Activated T-helper 2 cell treated with anti-CD3 and anti-CD28 coated beads, Interferon-gamma antibody, Interleukin-2, Interleukin-4, amounts not matched to agents 10 μg/mL and 5 μg/mL and 100 μg/mL, durations not matched to agents 14 hours and 24 hours and 36 hours (primary cell): ENCODE measurements around the gene RTRAF. TPM values are rescaled to one million over a fixed set of nuclear protein-coding genes. Genes with fewer than 3 reads are reported as not detected.

Experiments
- DNase-seq: peaks from one replicate; pipeline ENCODE4 v3.0.0; 2021; ENCODE audit warnings: low spot score
- H3K27ac Mint-ChIP-seq: one replicate; pipeline ENCODE4 v1.8.0; 2021; ENCODE audit warnings: mixed read lengths
- H3K27me3 Mint-ChIP-seq: one replicate; pipeline ENCODE4 v1.8.0; 2021; ENCODE audit warnings: low read depth, mixed read lengths
- H3K36me3 Mint-ChIP-seq: one replicate; pipeline ENCODE4 v1.8.0; 2021; ENCODE audit warnings: low read depth, mixed read lengths
- H3K4me1 Mint-ChIP-seq: one replicate; pipeline ENCODE4 v1.8.0; 2021; ENCODE audit warnings: low read depth, mixed read lengths
- H3K4me3 Mint-ChIP-seq: one replicate; pipeline ENCODE4 v1.8.0; 2021; ENCODE audit warnings: low read depth, mild to moderate bottlenecking, moderate library complexity, mixed read lengths
- H3K9me3 Mint-ChIP-seq: one replicate; pipeline ENCODE4 v1.8.0; 2021; ENCODE audit warnings: mixed read lengths
- intact Hi-C: fragments of 100-400 bp; cut with micrococcal nuclease; formaldehyde crosslinking; loops from one replicate; pipeline ENCODE4 v1.15.1; 2023
- total RNA-seq: library from RNA; stranded (reverse); gene quantifications from 2 replicates; pipeline ENCODE4 v1.2.3, GENCODE V29; 2022

The RTRAF gene
- total RNA-seq, 1 donor from 2014 or later, result 212 TPM

- no peak overlapping the region for H3K4me3 Mint-ChIP-seq
- intact Hi-C loops, result no loop called here
- H3K4me1 Mint-ChIP-seq, result no peaks in the 10 kb centered on the region
- no peak overlapping the region for H3K27ac Mint-ChIP-seq
- H3K9me3 Mint-ChIP-seq, result peaks cover 7% of the 10 kb centered on the region
- DNase-seq, result no peak
- peaks cover 25% of the 10 kb centered on the region for H3K27me3 Mint-ChIP-seq
- H3K36me3 Mint-ChIP-seq, result no peaks in the 10 kb centered on the region
Observed at GRCh38 chr14:52031781-52032180, 42.4 kb downstream of the RTRAF start.

GRCh38 chr14:52032204-52032801 lies 43.0 kb downstream of the RTRAF start:
- Mint-ChIP-seq H3K27ac (no peak overlapping the region), H3K27me3 (peaks cover 26% of the 10 kb centered on the region), H3K4me1 (no peaks in the 10 kb centered on the region), H3K4me3 (no peak overlapping the region), H3K9me3 (peaks cover 9% of the 10 kb centered on the region), H3K36me3 (no peaks in the 10 kb centered on the region)
- no peak for DNase-seq
- intact Hi-C loops, result no loop called here

- no peak for DNase-seq
- Mint-ChIP-seq H3K4me3 (no peak overlapping the region), H3K9me3 (peaks cover 9% of the 10 kb centered on the region), H3K36me3 (no peaks in the 10 kb centered on the region), H3K4me1 (no peaks in the 10 kb centered on the region), H3K27me3 (peaks cover 27% of the 10 kb centered on the region), H3K27ac (no peak overlapping the region)
- intact Hi-C loops, result no loop called here
Observed at GRCh38 chr14:52033101-52033642, 43.8 kb downstream of the RTRAF start.

DNA sequence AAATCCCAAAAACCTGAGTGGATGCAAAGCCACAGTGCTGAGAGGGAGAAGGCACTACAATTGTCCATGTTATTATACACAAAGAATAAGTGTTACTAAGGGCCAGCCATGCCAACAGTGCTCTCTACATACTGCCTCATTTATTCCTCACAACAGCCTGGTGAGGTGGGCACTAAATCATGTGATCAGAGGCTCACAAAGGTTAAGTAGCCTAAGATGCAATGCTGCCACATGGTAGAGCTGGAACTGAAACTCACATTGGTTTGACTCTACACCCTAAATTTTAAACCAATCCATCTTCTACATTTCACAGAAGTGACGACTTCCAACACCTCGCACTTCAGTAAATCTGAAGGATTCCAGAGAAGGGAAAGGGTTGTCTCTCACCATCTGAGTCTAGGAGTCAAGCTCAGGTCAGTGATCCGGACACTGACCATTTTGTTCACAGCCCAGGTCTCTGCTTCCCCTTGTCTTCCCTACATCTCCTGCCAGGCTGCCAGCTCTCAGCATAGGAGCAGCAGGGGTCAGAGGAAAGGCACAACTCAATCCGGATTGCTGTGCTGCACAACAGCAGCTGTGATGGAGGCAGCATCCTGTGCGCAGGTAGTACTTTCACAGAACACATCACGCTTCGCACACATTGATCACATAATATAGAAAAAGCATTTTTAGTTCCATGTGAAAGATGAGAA lies 49.9 kb downstream of the RTRAF start:
- Mint-ChIP-seq H3K4me3 (no peak overlapping the region), H3K36me3 (no peaks in the 10 kb centered on the region), H3K27me3 (peaks cover 11% of the 10 kb centered on the region), H3K4me1 (peaks cover 3% of the 10 kb centered on the region), H3K9me3 (peaks cover 9% of the 10 kb centered on the region), H3K27ac (no peak overlapping the region)
- intact Hi-C loops, result no loop called here
- DNase-seq, result no peak

GRCh38 chr14:52040598-52040997 lies 51.3 kb downstream of the RTRAF start:
- no peak overlapping the region for H3K27ac Mint-ChIP-seq
- H3K27me3 Mint-ChIP-seq, result peaks cover 8% of the 10 kb centered on the region
- intact Hi-C loops, result no loop called here
- peaks cover 11% of the 10 kb centered on the region for H3K4me1 Mint-ChIP-seq
- no peaks in the 10 kb centered on the region for H3K36me3 Mint-ChIP-seq
- no peak overlapping the region for H3K4me3 Mint-ChIP-seq
- peaks cover 9% of the 10 kb centered on the region for H3K9me3 Mint-ChIP-seq
- no peak for DNase-seq

DNA sequence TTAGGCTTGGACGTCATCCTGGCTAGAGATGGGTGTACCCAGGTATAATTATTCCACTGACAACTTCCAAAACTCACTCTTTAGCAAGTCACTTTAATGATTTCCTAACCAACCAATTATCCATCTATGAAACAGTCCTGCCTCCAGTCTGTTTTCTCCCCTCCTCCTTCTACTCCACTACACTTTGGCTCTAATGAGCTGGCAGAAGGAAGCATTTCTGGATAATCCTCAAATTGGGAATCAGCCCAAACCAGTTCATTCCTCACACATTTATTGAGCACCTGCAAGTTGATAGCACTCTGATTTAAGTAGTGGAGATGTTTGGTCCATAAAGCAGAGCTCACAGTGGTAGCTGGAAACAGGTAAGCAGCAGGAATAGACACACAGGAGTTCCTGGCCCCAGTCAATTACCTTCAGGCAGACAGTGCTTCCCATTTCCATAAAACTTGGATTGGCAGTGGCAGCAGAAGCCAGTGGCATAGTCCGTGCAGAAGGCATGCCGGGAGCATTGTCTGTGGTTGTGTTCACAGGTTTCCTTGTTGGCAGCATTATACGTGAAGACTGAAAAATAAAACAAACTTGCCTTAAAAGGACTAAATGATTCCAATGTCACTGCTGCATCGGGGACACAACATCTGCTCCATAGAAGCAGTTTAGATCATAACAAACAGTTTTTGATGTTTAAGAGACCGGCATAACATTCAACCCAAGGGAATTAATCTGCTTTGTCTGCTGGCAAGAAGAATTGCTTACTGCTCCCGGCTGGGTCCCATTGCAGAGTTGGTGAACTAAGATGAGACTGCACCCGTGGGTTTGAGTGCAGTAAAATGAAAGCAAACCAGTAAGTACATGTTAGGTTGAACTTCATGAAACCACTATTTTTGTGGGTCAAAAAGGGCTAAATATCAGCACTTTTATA lies 53.3 kb downstream of the RTRAF start:
- H3K4me3 Mint-ChIP-seq, result no peak overlapping the region
- peaks cover 19% of the 10 kb centered on the region for H3K4me1 Mint-ChIP-seq
- H3K27ac Mint-ChIP-seq, result no peak overlapping the region
- intact Hi-C loops, result no loop called here
- no peaks in the 10 kb centered on the region for H3K9me3 Mint-ChIP-seq
- H3K27me3 Mint-ChIP-seq, result peaks cover 6% of the 10 kb centered on the region
- no peak for DNase-seq
- no peaks in the 10 kb centered on the region for H3K36me3 Mint-ChIP-seq

- no peak for DNase-seq
- H3K9me3 Mint-ChIP-seq, result no peaks in the 10 kb centered on the region
- no peaks in the 10 kb centered on the region for H3K36me3 Mint-ChIP-seq
- intact Hi-C loops, result no loop called here
- H3K27me3 Mint-ChIP-seq, result peaks cover 9% of the 10 kb centered on the region
- peaks cover 19% of the 10 kb centered on the region for H3K4me1 Mint-ChIP-seq
- H3K27ac Mint-ChIP-seq, result no peak overlapping the region
- H3K4me3 Mint-ChIP-seq, result no peak overlapping the region
Observed at GRCh38 chr14:52043690-52044089, 54.3 kb downstream of the RTRAF start.

GRCh38 chr14:52044791-52045522 lies 55.6 kb downstream of the RTRAF start:
- Mint-ChIP-seq H3K9me3 (no peaks in the 10 kb centered on the region), H3K27ac (no peak overlapping the region), H3K36me3 (no peaks in the 10 kb centered on the region), H3K4me3 (no peak overlapping the region), H3K4me1 (peaks cover 19% of the 10 kb centered on the region), H3K27me3 (peaks cover 9% of the 10 kb centered on the region)
- no peak for DNase-seq
- intact Hi-C loops, result no loop called here

DNA sequence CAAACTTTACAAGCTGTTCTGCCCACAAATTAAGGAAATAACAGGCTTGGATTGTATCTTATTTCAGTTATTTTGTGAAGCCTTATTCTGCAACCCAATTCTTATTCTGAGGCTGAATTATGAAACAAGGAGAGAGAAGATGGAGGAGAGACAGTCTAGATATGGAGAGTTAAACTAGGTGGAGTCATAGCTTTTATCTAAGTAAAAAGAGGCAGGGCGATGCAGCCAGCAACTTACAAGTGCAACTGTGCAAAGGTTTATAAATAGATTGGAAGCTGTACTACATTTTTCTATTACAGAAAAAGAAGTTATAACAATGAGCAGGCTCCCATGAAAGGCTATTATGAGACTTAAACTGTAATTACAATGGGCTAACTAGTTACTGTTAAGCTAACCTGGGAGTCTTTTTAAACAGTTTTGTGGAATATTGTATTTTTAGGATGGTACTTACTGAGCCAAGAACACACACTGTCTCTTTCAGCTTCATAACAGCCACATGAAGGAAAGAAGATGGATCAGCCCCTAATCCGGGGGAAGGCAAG lies 57.1 kb downstream of the RTRAF start:
- DNase-seq, result no peak
- Mint-ChIP-seq H3K27ac (no peak overlapping the region), H3K36me3 (no peaks in the 10 kb centered on the region), H3K4me1 (peaks cover 19% of the 10 kb centered on the region), H3K27me3 (peaks cover 7% of the 10 kb centered on the region), H3K4me3 (no peak overlapping the region), H3K9me3 (no peaks in the 10 kb centered on the region)
- intact Hi-C loops, result no loop called here

GRCh38 chr14:52048116-52048515 lies 58.8 kb downstream of the RTRAF start:
- no peak overlapping the region for H3K27ac Mint-ChIP-seq
- no peaks in the 10 kb centered on the region for H3K9me3 Mint-ChIP-seq
- H3K36me3 Mint-ChIP-seq, result no peaks in the 10 kb centered on the region
- no peak for DNase-seq
- H3K27me3 Mint-ChIP-seq, result peaks cover 11% of the 10 kb centered on the region
- H3K4me1 Mint-ChIP-seq, result peaks cover 20% of the 10 kb centered on the region
- no peak overlapping the region for H3K4me3 Mint-ChIP-seq
- intact Hi-C loops, result no loop called here

- no peak overlapping the region for H3K27ac Mint-ChIP-seq
- intact Hi-C loops, result no loop called here
Observed at GRCh38 chr14:52048641-52049204, 59.4 kb downstream of the RTRAF start.

GRCh38 chr14:52049271-52049670 lies 59.9 kb downstream of the RTRAF start:
- DNase-seq, result no peak
- no peaks in the 10 kb centered on the region for H3K36me3 Mint-ChIP-seq
- peaks cover 18% of the 10 kb centered on the region for H3K4me1 Mint-ChIP-seq
- no peak overlapping the region for H3K4me3 Mint-ChIP-seq
- no peak overlapping the region for H3K27ac Mint-ChIP-seq
- intact Hi-C loops, result no loop called here
- peaks cover 10% of the 10 kb centered on the region for H3K27me3 Mint-ChIP-seq
- no peaks in the 10 kb centered on the region for H3K9me3 Mint-ChIP-seq

More at GRCh38 chr14:52048641-52049204, 59.4 kb downstream of the RTRAF start:
- Mint-ChIP-seq H3K9me3 (no peaks in the 10 kb centered on the region), H3K4me1 (peaks cover 20% of the 10 kb centered on the region), H3K4me3 (no peak overlapping the region), H3K36me3 (no peaks in the 10 kb centered on the region), H3K27me3 (peaks cover 12% of the 10 kb centered on the region)
- no peak for DNase-seq
